HG02588 (cell line): ENCODE measurements around the gene ZNF888.
"Not testable (repeated sequence)": the region's sequence is repeated elsewhere in the genome, so short reads cannot be mapped to it uniquely, and the experiment has no call there.

Experiments
- ATAC-seq: cut with Tn5 transposase; IDR thresholded peaks from one replicate; pipeline ENCODE4 v1.9.1; 2021; ENCODE audit warnings: mild to moderate bottlenecking, moderate library complexity; ENCODE audit not compliant: unreplicated experiment

ZNF888 gene

DNA sequence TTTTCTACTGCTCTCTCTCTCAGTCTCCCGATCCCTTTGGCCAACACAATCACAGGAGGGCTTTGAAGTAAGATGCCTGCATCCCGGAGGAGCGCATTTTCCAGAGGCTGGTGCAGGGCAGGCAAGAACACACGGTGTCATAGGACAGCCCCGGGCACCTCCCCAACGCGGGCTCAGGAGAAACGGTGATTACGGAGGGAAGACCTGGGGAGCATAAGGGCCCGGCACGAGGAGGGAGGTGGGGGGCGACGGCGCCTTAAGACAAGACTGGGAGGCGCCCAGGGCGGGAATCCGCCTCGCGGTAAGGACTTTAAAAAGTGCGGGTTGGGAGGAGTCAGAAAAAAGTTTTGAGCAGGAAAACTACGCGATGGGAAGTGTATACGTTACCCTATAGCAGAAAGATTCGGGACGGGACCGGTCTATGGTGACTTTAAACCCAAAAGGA lies 18.7 kb upstream of the ZNF888 start:
- peak; percentile 20 for ATAC-seq

- not testable (repeated sequence) for ATAC-seq
These were observed 18.3 kb upstream of the ZNF888 start for GRCh38 chr19:52941523-52941922.

GRCh38 chr19:52940905-52941304 lies 17.7 kb upstream of the ZNF888 start:
- ATAC-seq, result not testable (repeated sequence)

DNA sequence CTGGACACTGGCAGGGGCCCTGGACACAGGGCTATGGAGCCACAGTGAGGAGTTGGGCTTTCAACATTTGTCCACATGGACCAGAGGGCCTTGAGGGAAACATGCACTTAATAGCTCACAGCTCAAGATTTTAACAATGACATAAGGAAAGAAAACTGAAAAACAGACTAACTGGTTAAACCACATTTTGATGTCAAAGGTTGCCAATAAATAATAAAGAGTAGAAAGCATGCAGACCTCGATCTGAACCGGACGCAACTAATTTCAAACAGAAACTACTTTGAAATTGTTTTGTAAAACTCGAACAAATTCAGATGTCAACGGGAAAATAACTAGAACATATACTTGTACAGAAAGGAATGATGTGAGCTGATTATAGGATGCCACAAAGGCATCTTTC lies 15.5 kb upstream of the ZNF888 start:
- no peak for ATAC-seq

- no peak for ATAC-seq
These were observed 13.7 kb upstream of the ZNF888 start for GRCh38 chr19:52936954-52937325.

GRCh38 chr19:52936151-52936953 lies 13.1 kb upstream of the ZNF888 start:
- ATAC-seq, result no peak

- no peak for ATAC-seq
These were observed 12.2 kb upstream of the ZNF888 start for GRCh38 chr19:52935434-52935833.

DNA sequence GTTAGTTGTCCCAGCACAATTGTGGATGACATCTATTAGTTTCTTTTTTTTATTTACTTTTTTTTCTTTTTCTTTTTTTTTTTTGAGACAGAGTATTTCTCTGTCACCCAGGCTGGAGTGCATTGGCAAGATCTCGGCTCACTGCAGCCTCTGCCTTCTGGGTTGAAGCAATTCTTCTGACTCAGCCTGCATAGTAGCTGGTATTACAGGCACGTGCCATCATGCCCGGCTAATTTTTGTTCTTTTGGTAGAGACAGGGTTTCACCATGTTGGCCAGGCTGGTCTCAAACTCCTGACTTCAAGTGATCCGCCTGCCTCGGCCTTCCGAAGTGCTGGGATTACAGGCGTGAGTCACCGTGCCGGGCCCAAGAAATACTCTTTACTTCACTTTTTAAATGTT lies 1.4 kb upstream of the ZNF888 start:
- ATAC-seq, result not testable (repeated sequence)

- ATAC-seq, result no peak
These were observed 758 bp upstream of the ZNF888 start for GRCh38 chr19:52923778-52924593.

DNA sequence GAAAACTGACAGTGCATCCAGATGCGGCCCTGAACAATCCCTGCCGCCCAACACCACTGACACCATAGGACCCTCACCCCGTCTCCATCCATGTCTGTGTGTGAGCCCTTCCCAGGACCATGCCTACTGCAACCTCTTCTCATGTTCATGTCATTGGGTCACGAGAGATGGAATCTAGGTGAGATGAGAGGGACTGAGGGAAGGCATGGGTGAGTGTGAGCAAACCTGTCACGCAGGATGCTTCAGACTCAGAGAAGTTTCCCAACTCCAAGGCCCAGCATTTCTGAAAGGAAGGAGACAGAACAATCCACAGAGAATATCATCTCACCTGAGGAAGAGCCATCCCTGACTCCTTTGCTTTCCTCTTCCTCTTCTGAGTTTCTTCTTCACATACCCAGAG lies 5.7 kb downstream of the ZNF888 start:
- no peak for ATAC-seq

GRCh38 chr19:52910648-52911047 lies 12.6 kb downstream of the ZNF888 start:
- ATAC-seq, result no peak

- not testable (repeated sequence) for ATAC-seq
These were observed 19.0 kb downstream of the ZNF888 start for GRCh38 chr19:52904052-52904780.

DNA sequence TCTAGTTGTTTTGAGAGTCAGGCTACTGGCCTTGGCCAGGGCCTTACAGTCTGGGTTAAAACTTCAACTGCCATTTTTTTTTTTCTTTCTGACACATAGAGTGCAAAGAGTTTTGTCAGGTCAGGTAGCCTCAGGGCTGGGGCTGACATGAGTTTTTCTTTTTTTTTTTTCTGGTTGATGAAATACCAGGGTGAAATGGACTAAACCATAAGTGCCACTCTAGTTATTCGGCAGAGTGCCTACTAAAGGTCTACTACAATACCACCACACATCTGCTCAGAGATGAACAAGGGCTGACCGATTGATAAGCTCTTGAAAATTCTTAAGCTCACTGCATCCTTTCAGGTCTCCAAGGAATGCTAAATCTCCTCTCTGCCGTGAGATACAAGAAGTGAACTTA lies 21.4 kb downstream of the ZNF888 start:
- no peak for ATAC-seq

DNA sequence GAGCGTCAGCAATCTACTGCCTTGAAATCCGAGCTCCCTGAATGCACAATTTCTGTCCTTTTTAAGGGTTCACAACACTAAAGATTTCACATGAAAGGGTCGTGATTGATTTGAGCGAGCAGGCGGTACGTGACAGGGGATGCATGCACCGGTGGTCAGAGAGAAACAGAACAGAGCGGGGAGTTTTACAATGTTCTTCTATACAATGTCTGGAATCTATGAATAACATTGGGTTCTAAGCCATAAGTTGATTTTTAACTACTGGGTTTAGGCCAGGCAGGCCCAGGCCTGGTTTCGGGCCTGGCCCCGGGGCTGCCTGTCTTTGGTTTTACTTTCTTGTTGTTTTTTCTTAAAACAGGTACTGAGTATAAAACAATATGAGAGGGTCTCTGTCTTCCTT lies 24.6 kb downstream of the ZNF888 start:
- ATAC-seq, result not testable (repeated sequence)

DNA sequence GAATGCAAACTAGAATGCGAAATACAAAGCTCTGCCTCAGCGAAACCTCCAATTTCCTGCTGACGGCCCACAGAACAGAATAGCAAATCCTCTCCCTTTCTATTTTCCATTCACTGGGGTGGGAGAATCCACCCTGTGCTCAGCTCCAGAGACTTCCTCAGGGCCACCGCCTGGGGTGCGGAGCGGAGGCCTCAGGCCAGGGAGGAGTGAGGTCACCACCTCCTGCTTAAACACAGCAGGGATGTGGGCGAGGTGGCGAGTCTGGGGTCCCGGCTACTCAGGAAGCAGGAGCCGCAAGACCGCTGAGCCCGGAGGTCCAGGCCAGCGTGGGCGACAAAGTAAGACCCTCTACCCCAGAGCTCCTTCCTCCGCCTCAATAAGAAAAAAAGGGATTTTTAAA lies 25.1 kb downstream of the ZNF888 start:
- ATAC-seq, result no peak

DNA sequence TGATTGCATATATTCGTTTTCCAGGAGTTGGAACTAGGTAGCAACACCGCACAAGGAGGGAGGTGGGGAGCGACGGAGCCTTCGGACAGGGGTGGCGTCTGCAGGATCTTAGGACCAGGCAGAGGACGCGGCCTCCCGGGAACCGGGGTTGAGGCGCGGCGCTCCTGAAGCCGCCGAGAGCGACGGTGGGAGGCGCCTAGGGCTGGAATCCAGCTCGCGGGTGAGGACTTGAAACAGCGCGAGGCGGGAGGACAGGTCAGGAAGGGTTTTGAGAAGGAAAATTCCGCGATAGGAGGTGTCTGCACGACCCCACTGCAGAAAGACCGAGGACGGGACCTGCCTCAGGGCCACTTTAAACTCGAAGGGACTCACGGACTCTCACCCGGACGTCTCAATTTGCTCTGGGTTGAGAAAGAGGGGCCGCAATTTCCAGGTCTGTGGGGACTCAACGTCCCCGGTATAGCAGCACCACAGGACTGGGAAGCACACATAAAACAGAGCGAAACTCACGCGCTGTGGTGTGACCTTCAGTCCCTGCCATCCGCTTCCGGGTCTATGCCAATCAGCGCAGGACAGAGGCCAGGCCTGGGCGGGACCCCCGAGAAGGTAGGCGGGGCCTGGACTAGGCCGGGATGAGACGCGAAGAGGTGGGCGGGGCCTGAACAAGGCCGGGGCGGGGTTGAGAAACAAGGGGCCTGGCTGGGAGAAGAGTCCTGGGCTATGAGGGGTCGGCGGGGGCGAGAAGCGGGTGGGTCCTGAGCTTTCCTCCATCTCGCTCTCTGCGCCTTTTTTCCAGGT lies 25.9 kb downstream of the ZNF888 start, which contains the start of gene ZNF320:
Gene ZNF320, minus strand, starts transcription at position 498 of the 798 bp plus-strand sequence. CDS start 7,380 bp downstream, outside the sequence.
- peak; percentile 93 for ATAC-seq

- no peak for ATAC-seq
These were observed 26.6 kb downstream of the ZNF888 start for GRCh38 chr19:52896431-52897137.

DNA sequence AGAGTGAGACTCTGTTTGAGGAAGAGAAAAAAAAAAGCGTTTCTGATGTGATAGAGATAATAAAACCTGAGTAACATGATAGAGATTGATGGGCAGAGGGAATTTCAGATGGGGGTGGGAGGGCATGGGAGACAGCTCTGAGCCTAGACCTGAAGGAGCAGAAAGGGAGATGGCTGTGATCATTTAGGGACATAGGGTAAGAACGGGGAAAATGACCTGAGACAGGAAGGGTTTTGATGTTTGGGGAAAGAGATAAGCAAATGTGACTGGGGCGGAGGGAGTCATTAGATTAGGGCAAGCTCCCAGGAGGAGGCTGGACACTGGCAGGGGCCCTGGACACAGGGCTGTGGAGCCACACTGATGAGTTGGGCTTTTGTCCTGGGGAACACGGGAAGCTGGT lies 31.9 kb downstream of the ZNF888 start:
- no peak for ATAC-seq

- no peak for ATAC-seq
These were observed 33.3 kb downstream of the ZNF888 start for GRCh38 chr19:52889931-52890330.

GRCh38 chr19:52889076-52889475 lies 34.2 kb downstream of the ZNF888 start:
- ATAC-seq, result no peak
